WTC11 (cell line): ENCODE measurements around the gene EXOC3L2. TPM values are rescaled to one million over a fixed set of nuclear protein-coding genes. Genes with fewer than 3 reads are reported as not detected.

Experiments
- ATAC-seq: fragments of 200-7000 bp; cut with Tn5 transposase; 2 replicates; pipeline ENCODE4 v1.10.0; 2021; ENCODE audit warnings: mild to moderate bottlenecking, moderate library complexity
- CTCF ChIA-PET: fragments of 300-600 bp; sonication (Branson Sonifier 250); formaldehyde crosslinking; loops from one replicate; lab custom pipeline; 2021; ENCODE audit warnings: antibody characterized with exemption; lab: Charles Lee
- POLR2A ChIA-PET: fragments of 350-600 bp; sonication (Branson Sonifier 250); formaldehyde crosslinking; loops from one replicate; lab custom pipeline; 2021; ENCODE audit warnings: antibody characterized with exemption; lab: Charles Lee
- DNase-seq: peaks from one replicate; pipeline ENCODE4 v3.0.0; 2021; ENCODE audit warnings: low spot score
- H3K27ac Mint-ChIP-seq: 2 replicates; pipeline ENCODE4 v1.8.0; 2021; ENCODE audit warnings: mixed read lengths
- H3K27me3 Mint-ChIP-seq: 2 replicates; pipeline ENCODE4 v1.8.0; 2021; ENCODE audit warnings: low read depth, mild to moderate bottlenecking, moderate library complexity, mixed read lengths
- H3K36me3 Mint-ChIP-seq: 2 replicates; pipeline ENCODE4 v1.8.0; 2021; ENCODE audit warnings: mixed read lengths
- H3K4me1 Mint-ChIP-seq: 2 replicates; pipeline ENCODE4 v1.8.0; 2022; ENCODE audit warnings: mixed read lengths
- H3K4me3 Mint-ChIP-seq: 2 replicates; pipeline ENCODE4 v1.8.0; 2021; ENCODE audit warnings: mild to moderate bottlenecking, moderate library complexity, mixed read lengths
- H3K9me3 Mint-ChIP-seq: 2 replicates; pipeline ENCODE4 v1.8.0; 2021; ENCODE audit warnings: mixed read lengths
- ATF1 ChIP-seq: sonication (generic); formaldehyde crosslinking; IDR thresholded peaks from 2 replicates; pipeline ENCODE4 v1.8.1; 2023; ENCODE audit warnings: mild to moderate bottlenecking, moderate library complexity, missing genetic modification reagents
- CREM ChIP-seq: sonication (generic); formaldehyde crosslinking; IDR thresholded peaks from 2 replicates; pipeline ENCODE4 v1.8.1; 2022; ENCODE audit warnings: mild to moderate bottlenecking, missing genetic modification reagents, moderate library complexity
- ELF4 ChIP-seq: sonication (generic); formaldehyde crosslinking; IDR thresholded peaks from 2 replicates; pipeline ENCODE4 v1.8.1; 2022; ENCODE audit warnings: low read depth, mild to moderate bottlenecking, moderate library complexity, missing genetic modification reagents
- ETV6 ChIP-seq: sonication (generic); formaldehyde crosslinking; IDR thresholded peaks from 2 replicates; pipeline ENCODE4 v1.8.1; 2022; ENCODE audit warnings: mild to moderate bottlenecking, missing genetic modification reagents
- FOXJ3 ChIP-seq: sonication (generic); formaldehyde crosslinking; IDR thresholded peaks from 2 replicates; pipeline ENCODE4 v1.9.0; 2021; ENCODE audit warnings: missing genetic modification reagents, mild to moderate bottlenecking, borderline replicate concordance
- IRF2 ChIP-seq: sonication (generic); formaldehyde crosslinking; IDR thresholded peaks from 2 replicates; pipeline ENCODE4 v1.8.0; 2022; ENCODE audit warnings: low read depth, missing genetic modification reagents, borderline replicate concordance
- JAZF1 ChIP-seq: fragments of 250-450 bp; sonication (Bioruptor Pico); IDR thresholded peaks from 2 replicates; pipeline ENCODE4 v1.9.0; 2021; ENCODE audit warnings: moderate library complexity, mild to moderate bottlenecking, inconsistent platforms
- KAT7 ChIP-seq: sonication (generic); formaldehyde crosslinking; IDR thresholded peaks from 2 replicates; pipeline ENCODE4 v1.8.1; 2023; ENCODE audit warnings: missing genetic modification reagents, mild to moderate bottlenecking, borderline replicate concordance
- NFE2L1 ChIP-seq: sonication (generic); formaldehyde crosslinking; IDR thresholded peaks from 2 replicates; pipeline ENCODE4 v1.8.1; 2023; ENCODE audit warnings: missing genetic modification reagents
- OVOL2 ChIP-seq: fragments of 250-450 bp; sonication (Bioruptor Pico); IDR thresholded peaks from 2 replicates; pipeline ENCODE4 v1.9.0; 2021; ENCODE audit warnings: mild to moderate bottlenecking, borderline replicate concordance
- SMAD3 ChIP-seq: sonication (generic); formaldehyde crosslinking; IDR thresholded peaks from 2 replicates; pipeline ENCODE4 v1.8.0; 2022; ENCODE audit warnings: missing genetic modification reagents, mild to moderate bottlenecking, borderline replicate concordance
- TCF7 ChIP-seq: sonication (generic); formaldehyde crosslinking; IDR thresholded peaks from 2 replicates; pipeline ENCODE4 v1.8.0; 2022; ENCODE audit warnings: mild to moderate bottlenecking, low read depth, missing genetic modification reagents, moderate library complexity
- ZBTB21 ChIP-seq: sonication (generic); formaldehyde crosslinking; IDR thresholded peaks from 2 replicates; pipeline ENCODE4 v1.8.1; 2023; ENCODE audit warnings: mild to moderate bottlenecking, missing genetic modification reagents, borderline replicate concordance
- ZNF396 ChIP-seq: fragments of 250-450 bp; sonication (Bioruptor Pico); IDR thresholded peaks from 2 replicates; pipeline ENCODE4 v1.8.0; 2021; ENCODE audit warnings: mild to moderate bottlenecking, moderate library complexity, borderline replicate concordance
- ZNF671 ChIP-seq: fragments of 250-450 bp; sonication (Bioruptor Pico); IDR thresholded peaks from 2 replicates; pipeline ENCODE4 v1.8.0; 2021; ENCODE audit warnings: mild to moderate bottlenecking
- total RNA-seq: library from RNA; stranded (reverse); gene quantifications from 3 replicates; pipeline ENCODE4 v1.2.3, GENCODE V29; 2021
- TF ChIP-seq, protein P1 (sequence below): fragments of 250-450 bp; sonication (Bioruptor Pico); IDR thresholded peaks from 2 replicates; pipeline ENCODE4 v1.9.0; 2021; ENCODE audit warnings: mild to moderate bottlenecking, borderline replicate concordance
- TF ChIP-seq, protein P2 (sequence below): sonication (generic); formaldehyde crosslinking; IDR thresholded peaks from 2 replicates; pipeline ENCODE4 v1.8.0; 2022; ENCODE audit warnings: missing genetic modification reagents
- TF ChIP-seq, protein P3 (sequence below): sonication (generic); formaldehyde crosslinking; IDR thresholded peaks from 2 replicates; pipeline ENCODE4 v1.8.0; 2023; ENCODE audit warnings: mild to moderate bottlenecking, missing genetic modification reagents
- TF ChIP-seq, protein P4 (sequence below): sonication (generic); formaldehyde crosslinking; IDR thresholded peaks from 2 replicates; pipeline ENCODE4 v1.8.1; 2022; ENCODE audit warnings: mild to moderate bottlenecking, moderate library complexity, missing genetic modification reagents
- TF ChIP-seq, protein P5 (sequence below): fragments of 250-450 bp; sonication (Bioruptor Pico); IDR thresholded peaks from 2 replicates; pipeline ENCODE4 v1.9.0; 2021; ENCODE audit warnings: mild to moderate bottlenecking

Gene EXOC3L2
- total RNA-seq, 1 experiment from 2014 or later, result 2.7 TPM

DNA sequence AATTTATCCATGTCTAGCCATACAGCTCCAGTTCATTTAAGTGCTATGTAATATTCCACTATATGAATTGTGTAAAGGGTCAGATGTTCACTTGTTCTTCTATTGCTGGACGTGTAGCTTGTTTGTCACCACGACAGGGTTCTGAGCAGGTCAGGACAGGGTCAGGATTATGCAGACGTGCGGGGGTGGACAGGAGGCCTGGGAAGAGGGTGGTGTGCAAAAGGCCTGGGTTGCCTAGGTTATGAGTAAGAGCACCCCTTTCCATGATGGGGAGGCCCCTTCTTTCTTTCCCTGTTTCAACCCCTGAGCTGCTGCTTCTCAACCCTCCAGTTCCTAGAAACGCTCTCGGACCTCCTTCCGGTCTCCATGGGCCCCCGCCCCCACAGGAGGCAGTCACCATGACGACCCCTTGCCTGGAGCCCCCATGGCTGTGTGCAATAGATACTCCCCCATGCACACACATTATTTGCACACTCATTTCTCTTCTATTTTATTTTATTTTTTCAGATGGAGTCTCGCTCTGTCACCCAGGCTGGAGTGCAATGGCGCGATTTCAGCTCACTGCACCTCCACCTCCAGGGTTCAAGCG lies 2.0 kb downstream of the EXOC3L2 start:
- Mint-ChIP-seq H3K27ac (no peak overlapping the region), H3K4me1 (0 out of 2 replicates have a peak, but pooled peaks cover 5% of the 10 kb centered on the region), H3K36me3 (no peaks in the 10 kb centered on the region), H3K27me3 (peaks cover 44% of the 10 kb centered on the region), H3K4me3 (no peak overlapping the region), H3K9me3 (no peaks in the 10 kb centered on the region)
- DNase-seq (no peak), ATAC-seq (no peak)
- POLR2A ChIA-PET, result no interaction called here
- TF ChIP-seq, protein P1, sequence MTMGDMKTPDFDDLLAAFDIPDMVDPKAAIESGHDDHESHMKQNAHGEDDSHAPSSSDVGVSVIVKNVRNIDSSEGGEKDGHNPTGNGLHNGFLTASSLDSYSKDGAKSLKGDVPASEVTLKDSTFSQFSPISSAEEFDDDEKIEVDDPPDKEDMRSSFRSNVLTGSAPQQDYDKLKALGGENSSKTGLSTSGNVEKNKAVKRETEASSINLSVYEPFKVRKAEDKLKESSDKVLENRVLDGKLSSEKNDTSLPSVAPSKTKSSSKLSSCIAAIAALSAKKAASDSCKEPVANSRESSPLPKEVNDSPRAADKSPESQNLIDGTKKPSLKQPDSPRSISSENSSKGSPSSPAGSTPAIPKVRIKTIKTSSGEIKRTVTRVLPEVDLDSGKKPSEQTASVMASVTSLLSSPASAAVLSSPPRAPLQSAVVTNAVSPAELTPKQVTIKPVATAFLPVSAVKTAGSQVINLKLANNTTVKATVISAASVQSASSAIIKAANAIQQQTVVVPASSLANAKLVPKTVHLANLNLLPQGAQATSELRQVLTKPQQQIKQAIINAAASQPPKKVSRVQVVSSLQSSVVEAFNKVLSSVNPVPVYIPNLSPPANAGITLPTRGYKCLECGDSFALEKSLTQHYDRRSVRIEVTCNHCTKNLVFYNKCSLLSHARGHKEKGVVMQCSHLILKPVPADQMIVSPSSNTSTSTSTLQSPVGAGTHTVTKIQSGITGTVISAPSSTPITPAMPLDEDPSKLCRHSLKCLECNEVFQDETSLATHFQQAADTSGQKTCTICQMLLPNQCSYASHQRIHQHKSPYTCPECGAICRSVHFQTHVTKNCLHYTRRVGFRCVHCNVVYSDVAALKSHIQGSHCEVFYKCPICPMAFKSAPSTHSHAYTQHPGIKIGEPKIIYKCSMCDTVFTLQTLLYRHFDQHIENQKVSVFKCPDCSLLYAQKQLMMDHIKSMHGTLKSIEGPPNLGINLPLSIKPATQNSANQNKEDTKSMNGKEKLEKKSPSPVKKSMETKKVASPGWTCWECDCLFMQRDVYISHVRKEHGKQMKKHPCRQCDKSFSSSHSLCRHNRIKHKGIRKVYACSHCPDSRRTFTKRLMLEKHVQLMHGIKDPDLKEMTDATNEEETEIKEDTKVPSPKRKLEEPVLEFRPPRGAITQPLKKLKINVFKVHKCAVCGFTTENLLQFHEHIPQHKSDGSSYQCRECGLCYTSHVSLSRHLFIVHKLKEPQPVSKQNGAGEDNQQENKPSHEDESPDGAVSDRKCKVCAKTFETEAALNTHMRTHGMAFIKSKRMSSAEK (CRISPR knock-in tag), result no peak
- TF ChIP-seq, protein P2, sequence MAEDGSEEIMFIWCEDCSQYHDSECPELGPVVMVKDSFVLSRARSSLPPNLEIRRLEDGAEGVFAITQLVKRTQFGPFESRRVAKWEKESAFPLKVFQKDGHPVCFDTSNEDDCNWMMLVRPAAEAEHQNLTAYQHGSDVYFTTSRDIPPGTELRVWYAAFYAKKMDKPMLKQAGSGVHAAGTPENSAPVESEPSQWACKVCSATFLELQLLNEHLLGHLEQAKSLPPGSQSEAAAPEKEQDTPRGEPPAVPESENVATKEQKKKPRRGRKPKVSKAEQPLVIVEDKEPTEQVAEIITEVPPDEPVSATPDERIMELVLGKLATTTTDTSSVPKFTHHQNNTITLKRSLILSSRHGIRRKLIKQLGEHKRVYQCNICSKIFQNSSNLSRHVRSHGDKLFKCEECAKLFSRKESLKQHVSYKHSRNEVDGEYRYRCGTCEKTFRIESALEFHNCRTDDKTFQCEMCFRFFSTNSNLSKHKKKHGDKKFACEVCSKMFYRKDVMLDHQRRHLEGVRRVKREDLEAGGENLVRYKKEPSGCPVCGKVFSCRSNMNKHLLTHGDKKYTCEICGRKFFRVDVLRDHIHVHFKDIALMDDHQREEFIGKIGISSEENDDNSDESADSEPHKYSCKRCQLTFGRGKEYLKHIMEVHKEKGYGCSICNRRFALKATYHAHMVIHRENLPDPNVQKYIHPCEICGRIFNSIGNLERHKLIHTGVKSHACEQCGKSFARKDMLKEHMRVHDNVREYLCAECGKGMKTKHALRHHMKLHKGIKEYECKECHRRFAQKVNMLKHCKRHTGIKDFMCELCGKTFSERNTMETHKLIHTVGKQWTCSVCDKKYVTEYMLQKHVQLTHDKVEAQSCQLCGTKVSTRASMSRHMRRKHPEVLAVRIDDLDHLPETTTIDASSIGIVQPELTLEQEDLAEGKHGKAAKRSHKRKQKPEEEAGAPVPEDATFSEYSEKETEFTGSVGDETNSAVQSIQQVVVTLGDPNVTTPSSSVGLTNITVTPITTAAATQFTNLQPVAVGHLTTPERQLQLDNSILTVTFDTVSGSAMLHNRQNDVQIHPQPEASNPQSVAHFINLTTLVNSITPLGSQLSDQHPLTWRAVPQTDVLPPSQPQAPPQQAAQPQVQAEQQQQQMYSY, result no peak
- TF ChIP-seq OVOL2 (CRISPR knock-in tag) (no peak), KAT7 (CRISPR knock-in tag) (no peak), FOXJ3 (CRISPR knock-in tag) (no peak), ZBTB21 (CRISPR knock-in tag) (no peak), ATF1 (CRISPR knock-in tag) (no peak), ETV6 (CRISPR knock-in tag) (no peak), ZNF671 (CRISPR knock-in tag) (no peak)
- CTCF ChIA-PET, result no interaction called here

DNA sequence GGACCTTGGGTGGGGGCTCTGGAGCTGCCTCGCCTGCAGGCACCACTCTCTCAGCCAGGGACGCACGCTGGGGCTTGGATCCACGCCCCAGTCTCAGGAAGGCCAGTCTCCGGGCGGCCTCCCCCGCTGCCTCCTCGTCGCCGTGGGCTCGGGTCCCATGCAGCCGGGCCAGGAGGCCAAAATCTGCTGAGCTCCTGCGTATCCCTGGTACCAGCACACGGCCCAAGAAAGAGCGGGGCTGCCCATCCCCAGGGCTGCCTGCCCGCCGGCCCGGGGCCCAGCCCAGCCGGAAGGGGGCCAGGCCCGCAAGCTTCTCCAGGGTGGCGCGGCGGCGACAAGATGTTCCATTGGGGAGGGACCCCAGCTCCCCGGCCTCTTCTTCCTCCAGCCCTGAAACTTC lies 6.7 kb downstream of the EXOC3L2 start:
- POLR2A ChIA-PET, result no interaction called here
- TF ChIP-seq NFE2L1 (CRISPR knock-in tag), result no peak
- no peak for TF ChIP-seq CREM
- TF ChIP-seq TCF7 (CRISPR knock-in tag), result no peak
- TF ChIP-seq, protein P3, sequence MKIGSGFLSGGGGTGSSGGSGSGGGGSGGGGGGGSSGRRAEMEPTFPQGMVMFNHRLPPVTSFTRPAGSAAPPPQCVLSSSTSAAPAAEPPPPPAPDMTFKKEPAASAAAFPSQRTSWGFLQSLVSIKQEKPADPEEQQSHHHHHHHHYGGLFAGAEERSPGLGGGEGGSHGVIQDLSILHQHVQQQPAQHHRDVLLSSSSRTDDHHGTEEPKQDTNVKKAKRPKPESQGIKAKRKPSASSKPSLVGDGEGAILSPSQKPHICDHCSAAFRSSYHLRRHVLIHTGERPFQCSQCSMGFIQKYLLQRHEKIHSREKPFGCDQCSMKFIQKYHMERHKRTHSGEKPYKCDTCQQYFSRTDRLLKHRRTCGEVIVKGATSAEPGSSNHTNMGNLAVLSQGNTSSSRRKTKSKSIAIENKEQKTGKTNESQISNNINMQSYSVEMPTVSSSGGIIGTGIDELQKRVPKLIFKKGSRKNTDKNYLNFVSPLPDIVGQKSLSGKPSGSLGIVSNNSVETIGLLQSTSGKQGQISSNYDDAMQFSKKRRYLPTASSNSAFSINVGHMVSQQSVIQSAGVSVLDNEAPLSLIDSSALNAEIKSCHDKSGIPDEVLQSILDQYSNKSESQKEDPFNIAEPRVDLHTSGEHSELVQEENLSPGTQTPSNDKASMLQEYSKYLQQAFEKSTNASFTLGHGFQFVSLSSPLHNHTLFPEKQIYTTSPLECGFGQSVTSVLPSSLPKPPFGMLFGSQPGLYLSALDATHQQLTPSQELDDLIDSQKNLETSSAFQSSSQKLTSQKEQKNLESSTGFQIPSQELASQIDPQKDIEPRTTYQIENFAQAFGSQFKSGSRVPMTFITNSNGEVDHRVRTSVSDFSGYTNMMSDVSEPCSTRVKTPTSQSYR, result no peak
- TF ChIP-seq SMAD3 (CRISPR knock-in tag), result no peak
- no peak for TF ChIP-seq ELF4 (CRISPR knock-in tag)
- no peak for TF ChIP-seq IRF2 (CRISPR knock-in tag)
- TF ChIP-seq, protein P4, sequence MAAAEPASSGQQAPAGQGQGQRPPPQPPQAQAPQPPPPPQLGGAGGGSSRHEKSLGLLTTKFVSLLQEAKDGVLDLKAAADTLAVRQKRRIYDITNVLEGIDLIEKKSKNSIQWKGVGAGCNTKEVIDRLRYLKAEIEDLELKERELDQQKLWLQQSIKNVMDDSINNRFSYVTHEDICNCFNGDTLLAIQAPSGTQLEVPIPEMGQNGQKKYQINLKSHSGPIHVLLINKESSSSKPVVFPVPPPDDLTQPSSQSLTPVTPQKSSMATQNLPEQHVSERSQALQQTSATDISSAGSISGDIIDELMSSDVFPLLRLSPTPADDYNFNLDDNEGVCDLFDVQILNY (CRISPR knock-in tag), result no peak
- TF ChIP-seq, protein P5, sequence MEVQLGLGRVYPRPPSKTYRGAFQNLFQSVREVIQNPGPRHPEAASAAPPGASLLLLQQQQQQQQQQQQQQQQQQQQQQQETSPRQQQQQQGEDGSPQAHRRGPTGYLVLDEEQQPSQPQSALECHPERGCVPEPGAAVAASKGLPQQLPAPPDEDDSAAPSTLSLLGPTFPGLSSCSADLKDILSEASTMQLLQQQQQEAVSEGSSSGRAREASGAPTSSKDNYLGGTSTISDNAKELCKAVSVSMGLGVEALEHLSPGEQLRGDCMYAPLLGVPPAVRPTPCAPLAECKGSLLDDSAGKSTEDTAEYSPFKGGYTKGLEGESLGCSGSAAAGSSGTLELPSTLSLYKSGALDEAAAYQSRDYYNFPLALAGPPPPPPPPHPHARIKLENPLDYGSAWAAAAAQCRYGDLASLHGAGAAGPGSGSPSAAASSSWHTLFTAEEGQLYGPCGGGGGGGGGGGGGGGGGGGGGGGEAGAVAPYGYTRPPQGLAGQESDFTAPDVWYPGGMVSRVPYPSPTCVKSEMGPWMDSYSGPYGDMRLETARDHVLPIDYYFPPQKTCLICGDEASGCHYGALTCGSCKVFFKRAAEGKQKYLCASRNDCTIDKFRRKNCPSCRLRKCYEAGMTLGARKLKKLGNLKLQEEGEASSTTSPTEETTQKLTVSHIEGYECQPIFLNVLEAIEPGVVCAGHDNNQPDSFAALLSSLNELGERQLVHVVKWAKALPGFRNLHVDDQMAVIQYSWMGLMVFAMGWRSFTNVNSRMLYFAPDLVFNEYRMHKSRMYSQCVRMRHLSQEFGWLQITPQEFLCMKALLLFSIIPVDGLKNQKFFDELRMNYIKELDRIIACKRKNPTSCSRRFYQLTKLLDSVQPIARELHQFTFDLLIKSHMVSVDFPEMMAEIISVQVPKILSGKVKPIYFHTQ, result no peak
- TF ChIP-seq JAZF1 (CRISPR knock-in tag), result no peak
- no peak for TF ChIP-seq ZNF396 (CRISPR knock-in tag)

More for the DNA sequence above, 6.7 kb downstream of the EXOC3L2 start:
- no peak for DNase-seq
- H3K4me1 Mint-ChIP-seq, result peaks cover 18% of the 10 kb centered on the region
- H3K27me3 Mint-ChIP-seq, result peaks cover 68% of the 10 kb centered on the region
- no peak for ATAC-seq
- H3K27ac Mint-ChIP-seq, result no peak overlapping the region
- no peaks in the 10 kb centered on the region for H3K9me3 Mint-ChIP-seq
- CTCF ChIA-PET, result interaction anchor here (0.6 to 1.4 kb wide), 4 partner anchors 10 to 93 kb away, joined by 3 to 5 read pairs (median 3); no protein-coding TSS in a partner anchor
- no peaks in the 10 kb centered on the region for H3K36me3 Mint-ChIP-seq
- H3K4me3 Mint-ChIP-seq, result no peak overlapping the region
